ENCODE measurements around the gene ECE2. TPM values are rescaled to one million over a fixed set of nuclear protein-coding genes. Genes with fewer than 3 reads are reported as not detected.
A peak's percentile ranks its signal among the peaks of the same experiment; 100 is the strongest.
"Not testable (repeated sequence)": the region's sequence is repeated elsewhere in the genome, so short reads cannot be mapped to it uniquely, and the experiment has no call there.

The ECE2 gene
- total RNA-seq, 1 donor from 2014 or later: 0.81 TPM

GRCh38 chr3:184267249-184267648, 8.6 kb upstream of the ECE2 start:
- DNase-seq (ENCODE audit: low spot score): not testable (repeated sequence)

- no peak for DNase-seq (ENCODE audit: low spot score)
These were observed 3.6 kb upstream of the ECE2 start for GRCh38 chr3:184272269-184272668.

GRCh38 chr3:184275381-184275701, 481 bp upstream of the ECE2 start:
- no peak for DNase-seq (ENCODE audit: low spot score)

GRCh38 chr3:184277366-184277765, 1.5 kb downstream of the ECE2 start:
- DNase-seq (ENCODE audit: low spot score): no peak

- DNase-seq (ENCODE audit: low spot score): no peak
These were observed 7.1 kb downstream of the ECE2 start for GRCh38 chr3:184282941-184283340.

GRCh38 chr3:184283681-184284080, 7.9 kb downstream of the ECE2 start:
- DNase-seq (ENCODE audit: low spot score): no peak

- no peak for DNase-seq (ENCODE audit: low spot score)
These were observed 8.9 kb downstream of the ECE2 start for GRCh38 chr3:184284696-184285095.

- DNase-seq (ENCODE audit: low spot score): no peak
These were observed 13.7 kb downstream of the ECE2 start for GRCh38 chr3:184289426-184289938.

GRCh38 chr3:184290331-184290730, 14.5 kb downstream of the ECE2 start:
- no peak for DNase-seq (ENCODE audit: low spot score)

- DNase-seq (ENCODE audit: low spot score): no peak
These were observed 15.4 kb downstream of the ECE2 start for GRCh38 chr3:184291044-184291737.

GRCh38 chr3:184291738-184292445, 16.1 kb downstream of the ECE2 start:
- no peak for DNase-seq (ENCODE audit: low spot score)

GRCh38 chr3:184295771-184296170, 19.9 kb downstream of the ECE2 start:
- DNase-seq (ENCODE audit: low spot score): no peak

- no peak for DNase-seq (ENCODE audit: low spot score)
These were observed 20.8 kb downstream of the ECE2 start for GRCh38 chr3:184296616-184297015.

- peak; percentile 98 for DNase-seq (ENCODE audit: low spot score)
These were observed 23.1 kb downstream of the ECE2 start, which contains the start of gene PSMD2 for GRCh38 chr3:184298759-184299487. PSMD2 (plus strand) TSS chr3:184299241; CDS start chr3:184299267, 26 bp downstream.

- peak; percentile 62 for DNase-seq (ENCODE audit: low spot score)
These were observed 23.9 kb downstream of the ECE2 start for GRCh38 chr3:184299488-184300377.

GRCh38 chr3:184300378-184300720, 24.5 kb downstream of the ECE2 start:
- no peak for DNase-seq (ENCODE audit: low spot score)

GRCh38 chr3:184305577-184305976, 29.8 kb downstream of the ECE2 start:
- DNase-seq (ENCODE audit: low spot score): no peak

- DNase-seq (ENCODE audit: low spot score): no peak
These were observed 30.6 kb downstream of the ECE2 start for GRCh38 chr3:184306341-184306972.

GRCh38 chr3:184307915-184308314, 32.1 kb downstream of the ECE2 start:
- no peak for DNase-seq (ENCODE audit: low spot score)

GRCh38 chr3:184308744-184309143, 32.9 kb downstream of the ECE2 start:
- DNase-seq (ENCODE audit: low spot score): no peak

GRCh38 chr3:184311633-184312032, 35.8 kb downstream of the ECE2 start:
- no peak for DNase-seq (ENCODE audit: low spot score)

Data from ureter (tissue), 1 donor.